GM19468 (cell line): ENCODE data around the gene EDA.

Experiments used
- ATAC-seq: cut with Tn5 transposase; IDR thresholded peaks from one replicate; pipeline ENCODE4 v1.9.1; 2021; ENCODE audit warnings: mild to moderate bottlenecking, moderate library complexity, moderate number of reproducible peaks; ENCODE audit not compliant: unreplicated experiment; ENCODE audit errors: extremely low read depth

The EDA gene

DNA sequence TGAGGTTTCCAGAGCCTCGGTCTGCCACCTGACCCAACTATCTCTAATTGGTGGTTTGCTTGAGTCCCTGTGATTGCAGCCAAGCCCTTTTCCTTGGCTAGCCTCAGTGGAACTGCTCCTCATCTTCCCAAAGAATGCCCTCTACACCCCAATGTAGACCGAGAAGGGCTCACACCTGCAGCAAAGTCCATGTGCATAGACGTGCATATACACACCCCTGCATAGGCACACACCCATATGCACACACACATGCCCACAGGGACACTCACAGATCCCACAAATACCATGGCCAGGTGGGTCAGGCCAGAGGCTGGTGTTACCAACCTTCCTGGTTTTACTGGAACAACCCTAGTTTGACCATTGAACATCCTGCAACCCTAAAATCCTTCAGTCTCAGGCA lies 433.5 kb downstream of the EDA start:
- no peak for ATAC-seq

DNA sequence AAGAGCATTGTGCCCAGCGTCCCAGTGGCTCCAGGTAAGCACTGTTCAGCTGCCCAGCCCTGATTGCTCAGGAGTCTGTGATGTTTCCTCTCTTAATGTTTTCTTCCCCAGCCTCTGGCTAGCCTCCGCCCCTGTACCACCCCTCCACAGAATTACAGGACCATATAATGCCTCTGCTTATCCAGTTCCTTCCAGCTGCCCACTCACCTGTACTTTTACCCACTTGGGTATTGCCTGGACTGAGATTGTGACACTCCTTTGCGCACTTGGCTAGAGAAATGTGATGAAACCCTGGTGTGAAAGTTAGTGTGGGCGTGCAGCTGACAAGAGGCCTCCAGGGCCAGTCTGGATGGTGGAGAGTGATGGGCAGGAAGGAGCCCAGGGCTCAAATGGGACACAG lies 434.0 kb downstream of the EDA start, which contains the start of gene AWAT2:
Gene AWAT2 (minus strand): TSS at position 14 of the 400 bp plus-strand sequence. CDS start 6 bp downstream, at position 8.
- ATAC-seq, result no peak

DNA sequence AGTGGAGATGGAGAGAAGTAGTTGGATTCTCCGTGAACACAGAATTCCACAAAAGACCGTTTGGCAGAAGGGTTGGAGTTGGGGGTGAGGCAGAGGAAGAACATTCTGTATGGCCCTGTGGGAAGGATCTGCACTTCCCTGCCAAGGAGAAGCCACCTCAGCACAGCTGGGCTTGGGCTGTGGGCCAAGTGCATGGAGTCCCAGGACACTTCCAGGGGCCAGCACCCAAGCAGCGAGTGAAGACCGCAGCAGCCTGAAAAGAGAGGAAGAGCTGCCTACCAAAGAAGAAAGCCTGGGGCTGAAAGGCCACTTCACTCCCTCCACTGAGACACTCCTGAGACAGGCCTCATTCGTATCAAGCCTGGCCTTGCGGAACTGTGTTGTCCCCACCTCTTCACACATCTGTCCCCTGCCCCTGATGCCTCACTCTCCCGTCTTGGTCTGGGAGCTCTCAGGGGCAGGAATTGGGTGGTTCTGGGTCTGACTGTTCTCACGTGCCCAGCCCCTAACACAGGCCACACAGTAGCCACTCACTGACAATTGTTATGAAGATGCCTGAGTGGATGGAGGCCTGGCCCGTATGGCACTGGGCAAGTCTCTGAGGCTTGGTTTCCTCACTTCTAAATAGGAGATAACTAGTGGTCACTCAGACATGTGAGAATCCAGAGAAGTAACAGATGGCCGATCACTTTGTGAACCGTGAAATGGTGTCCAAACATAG lies 437.1 kb downstream of the EDA start:
- ATAC-seq, result no peak

DNA sequence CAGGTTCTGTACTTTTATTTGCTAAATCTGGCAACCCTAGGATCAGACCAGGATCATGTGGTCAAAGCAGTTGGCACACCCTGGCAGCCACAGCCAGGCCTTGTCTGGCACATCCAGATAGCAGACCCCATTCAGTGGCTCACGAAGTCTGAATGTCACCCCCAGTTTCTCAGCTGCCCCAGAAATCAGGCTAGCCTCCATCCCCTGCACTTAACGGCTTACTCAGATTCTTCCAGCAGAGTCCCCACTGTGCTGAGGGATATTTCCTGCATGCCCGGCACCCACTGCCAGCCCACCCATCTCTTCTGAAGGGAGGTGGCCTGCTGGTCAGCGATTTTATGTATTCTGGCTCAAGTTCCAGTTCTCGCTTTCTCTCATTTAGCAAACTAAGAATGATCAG lies 438.5 kb downstream of the EDA start:
- no peak for ATAC-seq

DNA sequence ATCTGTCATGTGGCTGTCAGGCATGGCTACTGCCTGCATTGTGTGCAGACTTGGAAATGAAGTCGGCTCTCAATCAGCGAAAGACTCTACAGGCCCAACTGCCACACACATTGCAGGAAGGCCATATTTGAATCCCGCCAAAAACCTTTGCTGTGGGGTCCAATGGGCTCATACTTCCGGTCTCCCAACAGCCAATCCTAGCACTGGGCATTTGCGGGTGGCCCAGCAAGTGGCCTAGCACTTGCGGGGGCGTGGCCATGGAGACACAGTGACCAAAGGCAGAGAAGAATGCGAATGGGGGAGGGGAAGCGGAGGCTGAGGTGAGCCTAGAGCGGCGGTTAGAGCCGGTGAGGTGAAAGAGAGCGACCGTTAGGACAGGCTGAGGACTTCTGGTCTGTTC lies 446.2 kb downstream of the EDA start, which contains the start of gene OTUD6A:
Gene OTUD6A (plus strand): TSS at position 382 of the 400 bp plus-strand sequence. CDS start 68 bp downstream, outside the sequence.
- no peak for ATAC-seq

DNA sequence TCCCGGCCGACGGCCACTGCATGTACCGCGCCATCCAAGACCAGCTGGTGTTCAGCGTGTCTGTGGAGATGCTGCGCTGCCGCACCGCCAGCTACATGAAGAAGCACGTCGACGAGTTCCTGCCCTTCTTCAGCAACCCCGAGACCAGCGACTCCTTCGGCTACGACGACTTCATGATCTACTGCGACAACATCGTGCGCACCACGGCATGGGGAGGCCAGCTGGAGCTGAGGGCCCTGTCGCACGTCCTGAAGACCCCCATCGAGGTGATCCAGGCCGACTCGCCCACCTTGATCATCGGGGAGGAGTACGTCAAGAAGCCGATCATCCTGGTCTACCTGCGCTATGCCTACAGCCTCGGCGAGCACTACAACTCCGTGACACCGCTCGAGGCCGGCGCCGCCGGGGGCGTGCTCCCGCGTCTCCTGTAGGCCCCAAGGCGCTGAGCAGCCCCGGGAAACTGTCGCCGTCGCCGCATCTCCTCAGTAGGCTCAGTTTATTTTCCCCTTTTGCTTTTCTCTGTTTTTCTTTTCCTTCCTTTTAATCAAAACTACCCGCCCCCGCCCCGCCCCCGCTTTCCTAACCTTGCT lies 447.1 kb downstream of the EDA start:
- ATAC-seq, result no peak

DNA sequence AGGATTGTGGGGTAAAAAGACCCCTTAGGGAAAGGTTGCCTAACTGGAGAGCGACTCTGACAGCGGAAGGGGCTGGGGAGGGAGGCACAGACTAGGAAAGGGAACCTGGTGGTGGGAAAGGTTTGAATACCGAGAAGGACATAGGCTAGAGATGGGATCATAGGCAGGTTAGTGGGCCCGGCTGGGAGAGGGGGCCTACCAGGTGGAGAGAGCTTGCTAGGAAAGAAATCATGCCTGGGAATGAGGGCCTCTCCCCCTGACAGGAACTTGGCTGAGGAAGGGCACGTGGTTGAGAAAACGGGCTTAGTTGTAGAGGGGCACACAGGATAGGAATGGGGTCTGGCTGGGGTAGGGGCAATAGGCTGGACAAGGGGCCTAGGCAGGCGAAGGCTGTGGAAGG lies 450.7 kb downstream of the EDA start:
- ATAC-seq, result no peak

DNA sequence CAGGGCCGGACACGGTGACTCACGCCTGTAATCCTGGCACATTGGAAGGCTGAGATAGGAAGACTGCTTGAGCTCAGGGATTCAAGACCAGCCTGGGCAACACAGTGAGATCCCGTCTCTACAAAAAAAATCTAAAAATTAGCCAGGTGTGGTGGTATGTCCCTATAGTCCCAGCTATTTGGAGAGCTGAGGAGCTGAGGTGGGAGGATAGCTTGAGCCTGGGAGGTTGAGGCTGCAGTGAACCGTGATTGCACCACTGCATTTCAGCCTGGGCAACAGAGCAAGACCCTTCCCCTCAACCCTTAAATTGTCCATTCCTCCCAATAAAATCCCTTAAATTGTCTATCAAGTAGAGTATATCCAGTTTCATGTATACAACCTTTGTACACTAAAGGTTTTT lies 463.4 kb downstream of the EDA start:
- no peak for ATAC-seq

DNA sequence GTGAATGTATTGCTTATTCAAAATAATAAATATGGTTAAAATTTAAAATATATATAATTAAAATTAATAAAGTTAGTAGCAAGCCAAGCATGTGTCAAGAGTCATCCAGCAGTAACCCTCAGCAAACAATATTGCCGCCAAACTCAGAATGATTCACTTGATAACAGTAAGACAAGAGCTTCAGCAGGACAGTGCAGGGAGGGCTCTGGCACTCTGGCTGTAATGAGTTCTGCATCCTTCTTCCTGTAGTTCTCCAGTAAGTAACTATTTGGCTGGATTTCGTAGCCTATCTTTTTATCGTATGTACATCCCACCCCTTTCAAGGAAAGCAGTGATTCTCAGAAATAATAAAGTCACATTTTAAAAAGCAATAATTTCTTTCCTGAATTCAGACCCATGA lies 464.0 kb downstream of the EDA start:
- ATAC-seq, result no peak

DNA sequence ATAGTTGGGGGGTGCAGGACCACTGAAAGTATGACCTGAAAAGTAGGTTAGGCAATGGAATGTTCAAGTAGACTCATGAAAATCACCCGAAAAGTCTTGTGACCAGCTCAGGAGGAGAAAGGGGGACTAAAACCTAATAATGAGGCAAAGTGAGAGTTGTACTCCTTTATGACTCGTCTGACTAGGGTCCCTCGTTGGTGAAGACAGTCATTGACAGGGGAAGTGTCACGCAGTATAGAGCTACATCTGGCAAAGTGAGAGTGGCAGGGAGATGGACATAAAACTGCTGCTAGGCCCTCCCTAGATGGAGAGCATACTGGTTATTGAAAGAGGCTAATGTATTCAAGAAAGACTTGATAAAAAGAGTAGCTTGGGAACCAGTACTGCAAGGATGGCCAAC lies 466.8 kb downstream of the EDA start:
- no peak for ATAC-seq

DNA sequence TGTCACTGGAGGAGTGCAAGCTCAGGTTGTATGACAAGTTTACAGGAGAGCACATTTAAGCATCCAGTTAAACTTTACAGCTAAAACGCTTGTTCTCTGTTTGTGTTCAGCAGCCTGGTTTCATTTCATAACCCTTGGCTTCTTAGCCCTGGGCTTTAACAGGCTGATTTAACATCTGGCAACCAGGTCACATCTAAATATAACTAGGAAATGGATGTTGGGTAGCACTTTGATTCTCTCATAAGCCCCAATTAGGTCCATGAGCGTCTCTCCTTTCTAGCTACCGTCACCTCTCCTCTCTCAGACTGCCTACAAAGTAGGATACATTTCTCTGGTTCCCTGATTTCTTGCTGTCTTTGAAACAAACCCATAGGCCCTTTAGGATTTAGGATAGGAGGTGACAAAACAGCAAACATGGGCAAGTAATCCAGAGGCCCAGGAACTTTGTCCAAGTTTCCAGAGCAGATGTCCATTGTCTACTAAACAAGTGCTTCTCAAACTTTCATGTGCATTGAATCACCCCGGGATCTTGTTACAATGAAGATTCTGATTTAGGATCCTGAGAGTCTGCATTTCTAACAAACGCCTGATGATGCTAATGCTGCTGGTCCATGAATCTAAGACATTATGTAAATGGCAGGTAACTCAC lies 468.8 kb downstream of the EDA start:
- no peak for ATAC-seq

DNA sequence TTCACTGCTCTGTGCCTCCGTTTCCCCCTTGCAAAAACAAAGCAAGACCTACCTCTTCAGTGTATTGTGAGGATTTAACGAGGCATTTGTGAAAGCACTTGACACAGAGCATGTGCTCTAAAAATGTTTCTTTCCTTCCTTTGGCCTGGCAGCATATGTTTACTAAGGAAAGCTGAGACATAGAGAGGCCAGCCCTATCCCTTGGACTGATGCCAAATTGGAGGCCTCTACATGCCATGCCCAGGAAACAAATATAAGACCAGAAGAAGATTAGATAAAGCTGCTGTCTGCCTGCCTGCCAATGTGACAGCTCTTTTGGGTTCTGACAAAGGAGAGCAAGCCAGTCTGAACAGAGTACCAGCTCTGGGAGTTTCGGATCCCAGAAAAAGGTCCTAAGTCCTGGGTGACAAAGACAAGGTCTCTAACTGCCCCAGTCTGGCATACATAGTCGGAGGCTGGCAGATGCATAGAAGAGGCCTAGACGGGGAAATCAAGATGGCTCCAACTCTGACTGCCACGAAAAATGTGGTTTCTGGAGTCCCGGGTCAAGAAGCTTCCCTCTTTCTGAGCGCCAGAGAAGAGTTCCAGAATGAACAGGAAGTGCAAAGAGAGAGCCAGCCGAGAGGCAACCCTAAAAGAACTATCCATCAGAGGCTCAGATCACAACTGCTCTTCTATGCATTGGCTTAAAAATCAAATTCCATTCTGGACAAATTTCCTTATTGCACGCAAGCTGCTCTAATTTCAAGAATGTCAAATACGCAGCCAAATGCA lies 472.1 kb downstream of the EDA start:
- no peak for ATAC-seq

DNA sequence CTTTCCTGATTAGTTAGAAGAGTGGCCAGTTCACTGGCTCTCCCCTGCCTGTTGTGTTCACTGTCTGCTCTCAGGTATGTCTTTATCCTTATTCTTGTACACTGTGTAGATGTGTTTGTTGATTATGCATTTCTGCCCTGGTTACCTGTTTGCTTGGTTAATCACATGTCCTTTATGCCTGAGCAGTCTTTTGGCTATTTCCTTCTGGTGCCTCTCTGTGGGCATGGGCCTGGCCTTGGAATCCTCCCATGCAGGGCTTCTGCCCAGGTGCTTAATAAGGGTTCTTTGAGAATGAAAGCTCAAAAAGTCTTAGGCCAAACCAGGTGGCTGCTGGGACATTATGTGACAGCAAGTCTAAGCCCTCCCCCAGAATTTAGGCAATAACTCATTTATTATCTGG lies 472.8 kb downstream of the EDA start:
- ATAC-seq, result no peak
